Glutamatergic neuron (in vitro differentiated cells): ENCODE results near the gene TCOF1. TPM values are rescaled to one million over a fixed set of nuclear protein-coding genes. Genes with fewer than 3 reads are reported as not detected.

Experiments
- DNase-seq: peaks from one replicate; pipeline ENCODE4 v3.0.0; 2022
- H3K27ac Mint-ChIP-seq: one replicate; pipeline ENCODE4 v1.8.0; 2020; ENCODE audit warnings: mild to moderate bottlenecking, mixed read lengths, inconsistent platforms; ENCODE audit not compliant: unreplicated experiment
- H3K27me3 Mint-ChIP-seq: one replicate; pipeline ENCODE4 v1.8.0; 2020; ENCODE audit warnings: mild to moderate bottlenecking, moderate library complexity, mixed read lengths, inconsistent platforms; ENCODE audit not compliant: unreplicated experiment
- H3K36me3 Mint-ChIP-seq: one replicate; pipeline ENCODE4 v1.8.0; 2020; ENCODE audit warnings: mild to moderate bottlenecking, mixed read lengths, inconsistent platforms; ENCODE audit not compliant: unreplicated experiment
- H3K4me1 Mint-ChIP-seq: one replicate; pipeline ENCODE4 v1.8.0; 2020; ENCODE audit warnings: mild to moderate bottlenecking, low read depth, mixed read lengths, inconsistent platforms; ENCODE audit not compliant: unreplicated experiment
- H3K4me3 Mint-ChIP-seq: one replicate; pipeline ENCODE4 v1.8.0; 2020; ENCODE audit warnings: mild to moderate bottlenecking, mixed read lengths, inconsistent platforms; ENCODE audit not compliant: unreplicated experiment
- H3K9me3 Mint-ChIP-seq: one replicate; pipeline ENCODE4 v1.8.0; 2020; ENCODE audit warnings: mild to moderate bottlenecking, moderate library complexity, mixed read lengths, inconsistent platforms; ENCODE audit not compliant: unreplicated experiment
- long read RNA-seq: library from polyadenylated mRNA; unstranded; transcript quantifications from one replicate; pipeline ENCODE4 v2.0.0, GENCODE V29; 2020; ENCODE audit not compliant: unreplicated experiment
- total RNA-seq: library from RNA; stranded (reverse); fragmentation: NEBNext Ultra II Directional; extraction: Animal tissue kit (Norgen Biotek cat#: 25700); gene quantifications from one replicate; pipeline ENCODE4 v1.2.1, GENCODE V29; 2021; ENCODE audit not compliant: unreplicated experiment
- TF ChIP-seq, protein P1 (sequence below): fragments of 200-600 bp; sonication (generic); IDR thresholded peaks from one replicate; pipeline ENCODE4 v1.5.0; 2021; ENCODE audit not compliant: partially characterized antibody, unreplicated experiment

TCOF1 gene, protein sequence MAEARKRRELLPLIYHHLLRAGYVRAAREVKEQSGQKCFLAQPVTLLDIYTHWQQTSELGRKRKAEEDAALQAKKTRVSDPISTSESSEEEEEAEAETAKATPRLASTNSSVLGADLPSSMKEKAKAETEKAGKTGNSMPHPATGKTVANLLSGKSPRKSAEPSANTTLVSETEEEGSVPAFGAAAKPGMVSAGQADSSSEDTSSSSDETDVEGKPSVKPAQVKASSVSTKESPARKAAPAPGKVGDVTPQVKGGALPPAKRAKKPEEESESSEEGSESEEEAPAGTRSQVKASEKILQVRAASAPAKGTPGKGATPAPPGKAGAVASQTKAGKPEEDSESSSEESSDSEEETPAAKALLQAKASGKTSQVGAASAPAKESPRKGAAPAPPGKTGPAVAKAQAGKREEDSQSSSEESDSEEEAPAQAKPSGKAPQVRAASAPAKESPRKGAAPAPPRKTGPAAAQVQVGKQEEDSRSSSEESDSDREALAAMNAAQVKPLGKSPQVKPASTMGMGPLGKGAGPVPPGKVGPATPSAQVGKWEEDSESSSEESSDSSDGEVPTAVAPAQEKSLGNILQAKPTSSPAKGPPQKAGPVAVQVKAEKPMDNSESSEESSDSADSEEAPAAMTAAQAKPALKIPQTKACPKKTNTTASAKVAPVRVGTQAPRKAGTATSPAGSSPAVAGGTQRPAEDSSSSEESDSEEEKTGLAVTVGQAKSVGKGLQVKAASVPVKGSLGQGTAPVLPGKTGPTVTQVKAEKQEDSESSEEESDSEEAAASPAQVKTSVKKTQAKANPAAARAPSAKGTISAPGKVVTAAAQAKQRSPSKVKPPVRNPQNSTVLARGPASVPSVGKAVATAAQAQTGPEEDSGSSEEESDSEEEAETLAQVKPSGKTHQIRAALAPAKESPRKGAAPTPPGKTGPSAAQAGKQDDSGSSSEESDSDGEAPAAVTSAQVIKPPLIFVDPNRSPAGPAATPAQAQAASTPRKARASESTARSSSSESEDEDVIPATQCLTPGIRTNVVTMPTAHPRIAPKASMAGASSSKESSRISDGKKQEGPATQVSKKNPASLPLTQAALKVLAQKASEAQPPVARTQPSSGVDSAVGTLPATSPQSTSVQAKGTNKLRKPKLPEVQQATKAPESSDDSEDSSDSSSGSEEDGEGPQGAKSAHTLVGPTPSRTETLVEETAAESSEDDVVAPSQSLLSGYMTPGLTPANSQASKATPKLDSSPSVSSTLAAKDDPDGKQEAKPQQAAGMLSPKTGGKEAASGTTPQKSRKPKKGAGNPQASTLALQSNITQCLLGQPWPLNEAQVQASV (N-terminal part only)
- 39.7 TPM for total RNA-seq
- long read RNA-seq, partial matches to known transcripts: 1 of 4 reads
- long read RNA-seq, other reads (novel, unspliced or antisense): 2 of 4 reads

DNA sequence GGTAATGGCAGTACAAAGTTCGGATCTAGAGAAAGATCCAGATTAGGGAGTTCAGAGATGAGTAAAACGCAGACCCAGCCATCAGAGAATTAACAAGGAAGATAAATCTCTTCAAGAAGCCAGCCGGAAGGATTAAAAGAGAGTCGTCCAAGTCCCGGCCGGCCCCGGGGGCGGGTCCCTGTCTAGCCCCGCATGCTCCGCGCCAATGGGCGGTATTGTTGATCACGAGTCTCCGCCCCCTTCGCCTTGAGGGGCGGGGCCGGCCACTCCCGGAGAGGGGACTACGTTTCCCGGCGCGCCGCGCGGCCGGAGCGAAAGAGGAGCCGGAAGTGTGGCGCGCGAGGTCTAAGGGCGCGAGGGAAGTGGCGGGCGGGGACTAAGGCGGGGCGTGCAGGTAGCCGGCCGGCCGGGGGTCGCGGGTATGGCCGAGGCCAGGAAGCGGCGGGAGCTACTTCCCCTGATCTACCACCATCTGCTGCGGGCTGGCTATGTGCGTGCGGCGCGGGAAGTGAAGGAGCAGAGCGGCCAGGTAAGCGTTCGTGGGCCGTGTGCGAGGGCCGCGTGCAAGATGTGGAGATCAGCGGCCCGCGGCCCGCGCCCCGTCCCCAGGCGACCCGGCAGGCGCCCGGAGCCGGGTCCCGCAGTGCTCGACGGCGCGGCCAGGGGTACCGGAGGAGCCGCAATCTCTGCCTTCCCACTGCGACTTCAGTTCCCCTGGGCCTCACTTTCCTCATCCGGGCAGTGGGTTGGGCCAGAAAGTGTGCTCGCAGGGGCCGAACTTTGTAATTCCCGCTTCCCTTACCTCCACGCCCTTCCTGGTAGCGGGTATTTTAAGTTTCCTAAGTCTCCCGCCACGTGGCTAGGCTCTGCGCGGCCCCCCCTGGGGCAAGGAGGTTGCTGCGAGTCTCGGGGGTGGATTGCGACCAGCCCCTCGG is at the start of gene TCOF1:
Gene TCOF1 (plus strand): TSS at position 372 of the 935 bp plus-strand sequence. CDS start 50 bp downstream, at position 422.
- Mint-ChIP-seq H3K9me3 (peaks cover 6% of the 10 kb centered on the region), H3K27me3 (peaks cover 3% of the 10 kb centered on the region), H3K36me3 (no peaks in the 10 kb centered on the region), H3K27ac (peak within 1 kb of the TSS; percentile 34), H3K4me1 (no peaks in the 10 kb centered on the region), H3K4me3 (peak within 1 kb of the TSS; percentile 88)
- DNase-seq: peak; percentile 99
- TF ChIP-seq, protein P1, sequence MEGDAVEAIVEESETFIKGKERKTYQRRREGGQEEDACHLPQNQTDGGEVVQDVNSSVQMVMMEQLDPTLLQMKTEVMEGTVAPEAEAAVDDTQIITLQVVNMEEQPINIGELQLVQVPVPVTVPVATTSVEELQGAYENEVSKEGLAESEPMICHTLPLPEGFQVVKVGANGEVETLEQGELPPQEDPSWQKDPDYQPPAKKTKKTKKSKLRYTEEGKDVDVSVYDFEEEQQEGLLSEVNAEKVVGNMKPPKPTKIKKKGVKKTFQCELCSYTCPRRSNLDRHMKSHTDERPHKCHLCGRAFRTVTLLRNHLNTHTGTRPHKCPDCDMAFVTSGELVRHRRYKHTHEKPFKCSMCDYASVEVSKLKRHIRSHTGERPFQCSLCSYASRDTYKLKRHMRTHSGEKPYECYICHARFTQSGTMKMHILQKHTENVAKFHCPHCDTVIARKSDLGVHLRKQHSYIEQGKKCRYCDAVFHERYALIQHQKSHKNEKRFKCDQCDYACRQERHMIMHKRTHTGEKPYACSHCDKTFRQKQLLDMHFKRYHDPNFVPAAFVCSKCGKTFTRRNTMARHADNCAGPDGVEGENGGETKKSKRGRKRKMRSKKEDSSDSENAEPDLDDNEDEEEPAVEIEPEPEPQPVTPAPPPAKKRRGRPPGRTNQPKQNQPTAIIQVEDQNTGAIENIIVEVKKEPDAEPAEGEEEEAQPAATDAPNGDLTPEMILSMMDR: no peak

DNA sequence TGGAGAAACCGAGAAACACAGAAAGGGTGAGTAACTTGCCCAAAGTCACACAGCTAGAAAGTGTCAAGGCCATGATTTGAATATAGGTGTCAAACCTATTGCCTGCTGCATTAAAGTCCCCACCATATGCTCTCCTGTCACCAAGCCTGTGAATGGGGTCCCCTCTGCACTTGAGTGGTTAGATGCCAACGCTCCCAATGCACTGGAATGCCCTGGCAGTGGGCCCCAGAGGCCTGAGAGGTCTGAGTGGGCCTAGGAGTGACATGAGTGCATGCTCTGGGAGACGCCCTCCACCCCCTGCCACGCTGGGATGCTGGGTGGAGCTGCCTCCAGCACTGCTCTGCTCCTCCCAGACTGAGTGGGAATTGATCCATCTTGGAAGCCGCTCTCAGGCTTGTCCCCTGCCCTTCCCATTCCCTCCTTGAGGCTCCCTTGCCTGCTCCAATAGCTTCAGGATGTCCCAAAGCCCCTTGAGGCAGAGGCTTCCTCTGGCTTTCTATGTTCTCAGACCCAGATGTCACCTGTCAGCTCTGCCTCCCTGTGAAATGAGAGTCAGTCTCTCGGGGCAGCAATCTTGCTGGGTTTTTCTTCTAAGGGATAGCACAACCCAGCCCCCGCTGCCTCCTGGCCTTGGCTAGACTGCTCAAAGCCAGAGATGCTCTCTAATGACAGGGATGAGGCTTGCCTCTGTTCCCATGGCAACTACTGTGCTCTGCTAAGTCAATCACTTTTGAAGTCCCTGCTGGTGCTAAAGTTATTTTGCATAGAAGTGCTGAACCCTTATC is 48.2 kb upstream of the TCOF1 start:
- TF ChIP-seq, protein P1: no peak
- peaks cover 43% of the 10 kb centered on the region for H3K4me1 Mint-ChIP-seq
- H3K27ac Mint-ChIP-seq: peak overlapping the region; percentile 74
- no peaks in the 10 kb centered on the region for H3K36me3 Mint-ChIP-seq
- DNase-seq: peak; percentile 71
- H3K27me3 Mint-ChIP-seq: peaks cover 3% of the 10 kb centered on the region
- peak overlapping the region; percentile 52 for H3K4me3 Mint-ChIP-seq
- H3K9me3 Mint-ChIP-seq: peaks cover 3% of the 10 kb centered on the region

DNA sequence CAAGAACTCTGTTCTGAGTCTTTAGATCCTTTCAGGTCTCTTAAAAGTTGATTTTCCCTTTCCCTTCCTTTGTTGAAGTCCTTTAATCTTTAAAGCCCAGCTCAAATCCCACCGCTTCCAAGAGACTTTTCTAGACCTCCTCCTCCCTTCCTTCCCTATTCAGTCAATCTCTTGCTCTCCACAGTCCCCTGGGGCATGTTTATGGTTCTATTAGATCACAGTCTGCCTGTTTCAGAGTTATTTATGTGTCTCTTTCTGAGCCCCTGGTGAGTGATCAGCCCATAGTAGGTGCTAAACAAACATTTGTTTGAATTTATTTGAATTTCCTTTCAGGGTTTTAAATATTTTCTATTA is 47.6 kb upstream of the TCOF1 start:
- Mint-ChIP-seq H3K4me3 (peak overlapping the region; percentile 52), H3K27me3 (peaks cover 3% of the 10 kb centered on the region), H3K4me1 (peaks cover 43% of the 10 kb centered on the region), H3K36me3 (no peaks in the 10 kb centered on the region), H3K9me3 (peaks cover 3% of the 10 kb centered on the region), H3K27ac (peak overlapping the region; percentile 63)
- TF ChIP-seq, protein P1: no peak
- DNase-seq: no peak

DNA sequence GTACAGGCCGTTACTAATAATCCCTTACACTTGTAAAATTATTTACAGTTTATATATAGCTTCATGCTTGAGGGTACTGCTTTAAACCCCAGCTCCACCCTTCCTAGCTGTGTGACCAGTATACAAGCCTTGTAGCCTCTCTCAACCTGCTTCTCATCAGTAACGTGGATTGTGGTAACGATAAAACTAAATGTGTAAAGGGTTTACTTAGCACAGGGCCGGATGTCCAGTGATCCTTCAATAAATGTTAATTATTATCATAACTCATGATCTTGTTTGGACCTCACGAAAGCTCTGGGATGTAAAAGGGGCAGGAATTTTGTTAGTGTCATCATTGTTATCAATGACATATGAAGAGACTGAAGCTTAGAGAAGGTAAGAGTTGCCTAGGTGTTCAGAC is 47.3 kb upstream of the TCOF1 start:
- Mint-ChIP-seq H3K4me3 (no peak overlapping the region), H3K9me3 (peaks cover 3% of the 10 kb centered on the region), H3K27ac (no peak overlapping the region), H3K27me3 (peaks cover 3% of the 10 kb centered on the region), H3K36me3 (no peaks in the 10 kb centered on the region), H3K4me1 (peaks cover 43% of the 10 kb centered on the region)
- no peak for DNase-seq
- TF ChIP-seq, protein P1: no peak
